ENCODE results near the gene CD82. TPM values are rescaled to one million over a fixed set of nuclear protein-coding genes. Genes with fewer than 3 reads are reported as not detected.

CD82 gene
- total and polyA plus RNA-seq, 7 donors = 4.2 to 67.4 (median 11.4) TPM

DNA sequence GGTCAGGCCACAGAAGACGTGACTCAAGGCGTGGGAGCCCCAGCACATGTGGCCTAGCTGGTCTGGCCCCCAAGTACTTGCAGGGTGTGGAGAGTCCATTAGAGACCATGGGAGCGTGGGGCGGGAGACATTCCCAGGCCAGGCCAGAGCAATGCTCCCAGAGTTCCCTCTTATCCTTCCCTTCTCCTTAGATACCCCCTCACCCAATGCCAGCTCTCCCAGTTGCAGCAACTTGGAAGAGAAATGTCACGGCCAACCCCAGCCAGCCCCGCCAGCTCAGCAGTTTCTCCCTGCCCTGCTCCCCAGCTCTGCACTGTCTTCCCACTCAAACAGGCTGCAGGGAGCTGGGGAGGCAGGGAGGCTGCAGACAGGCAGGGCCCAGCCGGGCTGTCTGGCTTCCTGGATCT lies 95.9 kb downstream of the CD82 start:
- peaks cover 0 to 17% (median 3%) of the 10 kb centered on the region in 4 donors for H3K4me1 ChIP-seq
- H3K27ac ChIP-seq = no peak overlapping the region
- H3K4me3 ChIP-seq = no peak overlapping the region
- intact Hi-C loops (cut with DNase I) = no loop called here
- TF ChIP-seq POLR2AphosphoS5 (IDR thresholded peaks at IDR 0.05) (no peak), POLR2A (IDR thresholded peaks at IDR 0.05) (no peak), EP300 (IDR thresholded peaks at IDR 0.05) (no peak)
- TF ChIP-seq, protein P1, sequence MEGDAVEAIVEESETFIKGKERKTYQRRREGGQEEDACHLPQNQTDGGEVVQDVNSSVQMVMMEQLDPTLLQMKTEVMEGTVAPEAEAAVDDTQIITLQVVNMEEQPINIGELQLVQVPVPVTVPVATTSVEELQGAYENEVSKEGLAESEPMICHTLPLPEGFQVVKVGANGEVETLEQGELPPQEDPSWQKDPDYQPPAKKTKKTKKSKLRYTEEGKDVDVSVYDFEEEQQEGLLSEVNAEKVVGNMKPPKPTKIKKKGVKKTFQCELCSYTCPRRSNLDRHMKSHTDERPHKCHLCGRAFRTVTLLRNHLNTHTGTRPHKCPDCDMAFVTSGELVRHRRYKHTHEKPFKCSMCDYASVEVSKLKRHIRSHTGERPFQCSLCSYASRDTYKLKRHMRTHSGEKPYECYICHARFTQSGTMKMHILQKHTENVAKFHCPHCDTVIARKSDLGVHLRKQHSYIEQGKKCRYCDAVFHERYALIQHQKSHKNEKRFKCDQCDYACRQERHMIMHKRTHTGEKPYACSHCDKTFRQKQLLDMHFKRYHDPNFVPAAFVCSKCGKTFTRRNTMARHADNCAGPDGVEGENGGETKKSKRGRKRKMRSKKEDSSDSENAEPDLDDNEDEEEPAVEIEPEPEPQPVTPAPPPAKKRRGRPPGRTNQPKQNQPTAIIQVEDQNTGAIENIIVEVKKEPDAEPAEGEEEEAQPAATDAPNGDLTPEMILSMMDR (IDR thresholded peaks at IDR 0.05) = no peak
- no peaks in the 10 kb centered on the region for H3K36me3 ChIP-seq
- DNase-seq = no peak
- 85% methylated on average over 7 of the region's 7 CpGs for WGBS, 2 donors
- H3K27me3 ChIP-seq = peaks cover 0 to 4% (median 0%) of the 10 kb centered on the region in 3 donors
- no peaks in the 10 kb centered on the region for H3K9me3 ChIP-seq

Small RNA genes lying within 50 kb of the gene (small RNA-seq; reads per million reads assigned to genes)
- gene AC104010.1 = 0 reads per million in 3 donors

Other genes starting within 250 kb of the CD82 start
- gene TSPAN18, start 161.3 kb downstream of the CD82 start, total RNA-seq = 10 to 100 TPM; 13.8 to 75.3 (median 23.0) TPM
- gene TSPAN18, start 161.3 kb downstream of the CD82 start, polyA plus RNA-seq = 1 to 10 TPM in 2 of 3 donors, under 1 TPM in 1; 0.23 to 8.0 (median 7.2) TPM